Peyer's patch (tissue), 4 donors: ENCODE results near the gene MEI1.

Experiments used
- CTCF ChIP-seq, 6 experiments: fragments of 450-650 bp in 4 of 6; fragments of 200-600 bp in 2 of 6; sonication (generic) in 1 of 6; IDR thresholded peaks; one replicate each; pipeline ENCODE4 v1.5.1; 2017 to 2019; ENCODE audit warnings: antibody characterized with exemption in 6 of 6, mild to moderate bottlenecking in 3 of 6, moderate library complexity in 1 of 6
- POLR2A ChIP-seq, 2 donors: fragments of 450-650 bp; IDR thresholded peaks; one replicate each; pipeline ENCODE4 v1.5.1; 2017; ENCODE audit warnings: antibody characterized with exemption in 2 of 2, mild to moderate bottlenecking in 2 of 2, moderate library complexity in 2 of 2

DNA sequence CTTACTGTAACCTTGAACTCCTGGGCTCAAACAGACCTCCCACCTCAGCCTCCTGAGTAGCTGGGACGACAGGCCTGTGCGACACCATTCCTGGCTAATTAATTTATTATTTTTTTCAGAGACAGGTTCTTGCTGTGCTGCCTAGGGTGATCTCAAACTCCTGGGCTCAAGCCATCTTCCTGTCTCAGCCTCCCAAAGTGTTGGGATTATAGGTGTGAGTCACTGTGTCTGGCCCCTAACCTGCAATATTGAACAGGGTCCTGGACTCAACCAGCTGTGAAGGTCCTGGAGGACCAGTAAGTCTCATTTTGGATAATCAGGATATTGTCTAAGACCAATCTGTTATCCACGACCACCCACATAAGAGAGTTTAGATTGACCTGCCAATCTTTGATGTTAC is 116.4 kb downstream of the MEI1 start:
- TF ChIP-seq CTCF (IDR thresholded peaks at IDR 0.05) (no peak), POLR2A (IDR thresholded peaks at IDR 0.05) (no peak)
